B cell (primary cell): ENCODE measurements around the gene MCM6. TPM values are rescaled to one million over a fixed set of nuclear protein-coding genes. Genes with fewer than 3 reads are reported as not detected.

Experiments used
- ATAC-seq: fragments of 200-7000 bp; cut with Tn5 transposase; one replicate; pipeline ENCODE4 v1.10.0; 2021; ENCODE audit warnings: low read depth, mild to moderate bottlenecking, moderate number of reproducible peaks, moderate library complexity
- CTCF ChIA-PET: fragments of 350-600 bp; sonication (Branson Sonifier 250); formaldehyde crosslinking; loops from one replicate; lab custom pipeline; 2021; ENCODE audit warnings: antibody characterized with exemption, inconsistent platforms; lab: Charles Lee
- POLR2A ChIA-PET: fragments of 350-600 bp; sonication (Branson Sonifier 250); formaldehyde crosslinking; loops from one replicate; lab custom pipeline; 2021; ENCODE audit warnings: antibody characterized with exemption; lab: Charles Lee
- DNase-seq: peaks from one replicate; pipeline ENCODE4 v3.0.0; 2013
- H2AFZ ChIP-seq: 2 replicates; pipeline ENCODE4 v1.6.1; 2012; ENCODE audit warnings: mild to moderate bottlenecking, low read depth, low read length; ENCODE audit not compliant: insufficient read depth, poor library complexity, severe bottlenecking
- H3K27ac ChIP-seq, 2 donors: 1 replicate in 1 of 2; 2 replicates in 1 of 2; pipeline ENCODE4 v1.5.1; 2012 to 2013; ENCODE audit warnings: low read length in 2 of 2, mild to moderate bottlenecking in 2 of 2, moderate library complexity in 1 of 2
- H3K27me3 ChIP-seq, 4 experiments: fragments of 200-600 bp in 1 of 4; sonication (generic) in 1 of 4; replicated peaks in 1 of 4; 1 replicate in 2 of 4; 2 replicates in 2 of 4; pipeline versions ENCODE4 v1.6.1 to v1.7.0; 2013 to 2016; ENCODE audit warnings: low read length in 3 of 4, mild to moderate bottlenecking in 2 of 4, mixed read lengths in 1 of 4, moderate library complexity in 1 of 4; ENCODE audit not compliant: insufficient read depth in 4 of 4, control insufficient read depth in 3 of 4; ENCODE audit errors: control extremely low read depth in 1 of 4
- H3K36me3 ChIP-seq, 2 experiments: replicated peaks in 1 of 2; 1 replicate in 1 of 2; 2 replicates in 1 of 2; pipeline versions ENCODE4 v1.6.1 to v1.7.1; 2013; ENCODE audit warnings: low read length in 1 of 2; ENCODE audit not compliant: insufficient read depth in 2 of 2, control insufficient read depth in 1 of 2; ENCODE audit errors: control extremely low read depth in 1 of 2, extremely low read depth in 1 of 2
- H3K4me1 ChIP-seq, 2 donors: fragments of 200-600 bp in 1 of 2; sonication (generic) in 1 of 2; 1 replicate in 1 of 2; 2 replicates in 1 of 2; pipeline versions ENCODE4 v1.5.1 to v1.6.1; 2013 to 2017; ENCODE audit warnings: low read length in 2 of 2; ENCODE audit not compliant: control insufficient read depth in 2 of 2, insufficient read depth in 2 of 2
- H3K4me2 ChIP-seq: replicated peaks from 2 replicates; pipeline ENCODE3; 2012; ENCODE audit warnings: mild to moderate bottlenecking, low read depth, low read length; ENCODE audit not compliant: poor library complexity, severe bottlenecking
- H3K4me3 ChIP-seq, 5 experiments: fragments of 200-600 bp in 1 of 5; sonication (generic) in 1 of 5; 1 replicate in 3 of 5; 2 replicates in 2 of 5; pipeline versions ENCODE4 v1.5.1 to v1.7.0; 2011 to 2016; ENCODE audit warnings: low read length in 4 of 5, mild to moderate bottlenecking in 4 of 5, low read depth in 2 of 5, control low read depth in 1 of 5, moderate library complexity in 1 of 5; ENCODE audit not compliant: insufficient read depth in 1 of 5; ENCODE audit errors: control extremely low read depth in 1 of 5, extremely low read depth in 1 of 5
- H3K79me2 ChIP-seq: fragments of 200-600 bp; sonication (generic); one replicate; pipeline ENCODE4 v1.6.0; 2016; ENCODE audit warnings: low read length; ENCODE audit not compliant: control insufficient read depth, insufficient read depth
- H3K9ac ChIP-seq: fragments of 200-600 bp; sonication (generic); 2 replicates; pipeline ENCODE4 v1.6.1; 2017; ENCODE audit warnings: mild to moderate bottlenecking, low read length, moderate library complexity
- H3K9me3 ChIP-seq, 3 donors: one replicate each; pipeline versions ENCODE4 v1.6.1 to v1.7.1; 2013; ENCODE audit warnings: low read length in 2 of 3; ENCODE audit not compliant: control insufficient read depth in 2 of 3, insufficient read depth in 1 of 3; ENCODE audit errors: control extremely low read depth in 1 of 3
- H4K20me1 ChIP-seq: 2 replicates; pipeline ENCODE4 v1.6.0; 2012; ENCODE audit warnings: mild to moderate bottlenecking, low read length; ENCODE audit not compliant: insufficient read depth, control insufficient read depth, poor library complexity, severe bottlenecking
- H3K27ac Mint-ChIP-seq: one replicate; pipeline ENCODE4 v1.8.0; 2021; ENCODE audit warnings: mixed read lengths
- H3K27me3 Mint-ChIP-seq: one replicate; pipeline ENCODE4 v1.8.0; 2021; ENCODE audit warnings: mixed read lengths
- H3K4me1 Mint-ChIP-seq: one replicate; pipeline ENCODE4 v1.8.0; 2021; ENCODE audit warnings: mixed read lengths
- H3K4me3 Mint-ChIP-seq: one replicate; pipeline ENCODE4 v1.8.0; 2021; ENCODE audit warnings: mixed read lengths
- H3K9me3 Mint-ChIP-seq: one replicate; pipeline ENCODE4 v1.8.0; 2022; ENCODE audit warnings: mixed read lengths; ENCODE audit not compliant: insufficient read depth
- CTCF ChIP-seq: fragments of 200-600 bp; IDR thresholded peaks from one replicate; pipeline ENCODE4 v1.8.0; 2022; ENCODE audit warnings: antibody characterized with exemption, mild to moderate bottlenecking
- EZH2 ChIP-seq: IDR thresholded peaks from 2 replicates; pipeline ENCODE4 v1.6.1; 2012; ENCODE audit warnings: borderline replicate concordance, low read depth, mild to moderate bottlenecking, moderate library complexity, low read length; ENCODE audit not compliant: insufficient read depth, poor library complexity, severe bottlenecking
- WGBS: methylation state at CpG from one replicate; pipeline ENCODE4 v1.1.5; 2013; ENCODE audit warnings: missing lambda C conversion rate; ENCODE audit not compliant: insufficient coverage; 5-methylcytosine and 5-hydroxymethylcytosine counted together
- intact Hi-C: fragments of 100-400 bp; cut with micrococcal nuclease; formaldehyde crosslinking; loops from one replicate; pipeline ENCODE4 v1.10.0; 2022
- polyA plus RNA-seq: library from polyadenylated mRNA; depleted of rRNA; stranded (reverse); fragments of >200 nt; gene quantifications from 2 replicates; pipeline ENCODE4 v1.2.3, GENCODE V29; 2012
- total RNA-seq, 2 donors: library from RNA; stranded (reverse); fragments of 120-200 nt in 1 of 2; gene quantifications; 1 replicate in 1 of 2; 2 replicates in 1 of 2; pipeline versions ENCODE4 v1.2.3 to v1.2.4, GENCODE V29; 2013 to 2022

The MCM6 gene
- total and polyA plus RNA-seq, 2 donors (not counting 1 experiment from before 2014, with no cell fraction given) = 2.3 to 30.0 TPM

- H3K79me2 ChIP-seq = no peaks in the 10 kb centered on the region
- no peak overlapping the region for H3K9ac ChIP-seq
- no peaks in the 10 kb centered on the region for H4K20me1 ChIP-seq
- H3K27me3 Mint-ChIP-seq = no peaks in the 10 kb centered on the region
- no peak overlapping the region for H3K4me3 Mint-ChIP-seq
- no peak overlapping the region for H3K27ac Mint-ChIP-seq
- TF ChIP-seq EZH2 (no peak), CTCF (no peak)
- no peak overlapping the region for H3K27ac ChIP-seq
- H3K4me3 ChIP-seq = no peak overlapping the region
- WGBS = 78% methylated on average over 2 of the region's 2 CpGs
- no peaks in the 10 kb centered on the region for H3K9me3 ChIP-seq
- DNase-seq = no peak
- H3K4me1 ChIP-seq = no peaks in the 10 kb centered on the region
- ATAC-seq = no peak
- ChIA-PET POLR2A (no interaction called here), CTCF (interaction anchor here (1.9 kb wide), 1 partner anchor 43 kb away, joined by 5 read pairs; no protein-coding TSS in a partner anchor)
- H3K36me3 ChIP-seq = no peaks in the 10 kb centered on the region
- no peaks in the 10 kb centered on the region for H3K4me1 Mint-ChIP-seq
- H3K9me3 Mint-ChIP-seq = no peaks in the 10 kb centered on the region
- intact Hi-C loops = no loop called here
- no peak overlapping the region for H3K4me2 ChIP-seq
- H3K27me3 ChIP-seq = no peaks in the 10 kb centered on the region
- no peak overlapping the region for H2AFZ ChIP-seq
These were observed 35.6 kb downstream of the MCM6 start for GRCh38 chr2:135840601-135841000.

GRCh38 chr2:135839713-135840112 lies 36.5 kb downstream of the MCM6 start:
- TF ChIP-seq CTCF = no peak
- TF ChIP-seq EZH2 = no peak
- no peak for DNase-seq
- Histone ChIP-seq H3K4me3 (no peak overlapping the region), H2AFZ (no peak overlapping the region), H3K79me2 (no peaks in the 10 kb centered on the region), H3K9me3 (no peaks in the 10 kb centered on the region), H3K9ac (no peak overlapping the region), H3K4me2 (no peak overlapping the region), H3K36me3 (no peaks in the 10 kb centered on the region), H3K27me3 (no peaks in the 10 kb centered on the region), H3K27ac (no peak overlapping the region), H4K20me1 (no peaks in the 10 kb centered on the region), H3K4me1 (no peaks in the 10 kb centered on the region)
- ATAC-seq = no peak
- POLR2A ChIA-PET = no interaction called here
- no peaks in the 10 kb centered on the region for H3K27me3 Mint-ChIP-seq
- no peak overlapping the region for H3K4me3 Mint-ChIP-seq
- no CpG with 5 or more reads among the region's 2 CpGs for WGBS
- intact Hi-C loops = no loop called here
- no peak overlapping the region for H3K27ac Mint-ChIP-seq
- CTCF ChIA-PET = interaction anchor here (1.9 kb wide), 1 partner anchor 42 kb away, joined by 5 read pairs; no protein-coding TSS in a partner anchor
- H3K9me3 Mint-ChIP-seq = no peaks in the 10 kb centered on the region
- no peaks in the 10 kb centered on the region for H3K4me1 Mint-ChIP-seq
